ENCODE data around the gene ZNF527. TPM values are rescaled to one million over a fixed set of nuclear protein-coding genes. Genes with fewer than 3 reads are reported as not detected.

ZNF527 gene
- total RNA-seq, 1 experiment from 2014 or later: 4.1 TPM

- H3K36me3 ChIP-seq (ENCODE audit: low read depth, low read length): peaks cover 8% of the 10 kb centered on the region; the same call in 1 of the 2 replicates
- H3K79me2 ChIP-seq (ENCODE audit: low read length): no peaks in the 10 kb centered on the region
- H3K4me2 ChIP-seq (ENCODE audit: low read length): no peak overlapping the region
- H3K9me3 ChIP-seq (ENCODE audit: low read length): peaks cover 27% of the 10 kb centered on the region
- no peak overlapping the region for H3K9ac ChIP-seq (ENCODE audit: low read length)
- no peak overlapping the region for H2AFZ ChIP-seq (ENCODE audit: low read length)
- H3K27me3 ChIP-seq (ENCODE audit: low read length): no peaks in the 10 kb centered on the region
- H3K4me3 ChIP-seq (ENCODE audit: low read length): no peak overlapping the region
- H3K4me1 ChIP-seq (ENCODE audit: insufficient read depth, low read length): no peaks in the 10 kb centered on the region
- POLR2A ChIA-PET (ENCODE audit: unreplicated experiment): no interaction called here
- no peak overlapping the region for H3K27ac ChIP-seq (ENCODE audit: low read length)
- no peaks in the 10 kb centered on the region for H4K20me1 ChIP-seq (ENCODE audit: low read length)
- H3K9me2 ChIP-seq (replicated peaks; ENCODE audit: low read length): no peaks in the 10 kb centered on the region
- TF ChIP-seq CTCF (conservative IDR thresholded peaks at IDR 0.05; ENCODE audit: low read depth, low read length) (no peak), EZH2 (IDR thresholded peaks at IDR 0.05; ENCODE audit: low read length, unreplicated experiment) (no peak)
- CTCF ChIA-PET: no interaction called here
- DNase-seq: no peak
- ATAC-seq: no peak
- no TSS peak for BruUV-seq (replicated peaks)
- intact Hi-C loops (cut with micrococcal nuclease): no loop called here
- H3F3A ChIP-seq (ENCODE audit: low read length, unreplicated experiment): no peaks in the 10 kb centered on the region
These were observed 41.8 kb downstream of the ZNF527 start for GRCh38 chr19:37412700-37413099.

DNA sequence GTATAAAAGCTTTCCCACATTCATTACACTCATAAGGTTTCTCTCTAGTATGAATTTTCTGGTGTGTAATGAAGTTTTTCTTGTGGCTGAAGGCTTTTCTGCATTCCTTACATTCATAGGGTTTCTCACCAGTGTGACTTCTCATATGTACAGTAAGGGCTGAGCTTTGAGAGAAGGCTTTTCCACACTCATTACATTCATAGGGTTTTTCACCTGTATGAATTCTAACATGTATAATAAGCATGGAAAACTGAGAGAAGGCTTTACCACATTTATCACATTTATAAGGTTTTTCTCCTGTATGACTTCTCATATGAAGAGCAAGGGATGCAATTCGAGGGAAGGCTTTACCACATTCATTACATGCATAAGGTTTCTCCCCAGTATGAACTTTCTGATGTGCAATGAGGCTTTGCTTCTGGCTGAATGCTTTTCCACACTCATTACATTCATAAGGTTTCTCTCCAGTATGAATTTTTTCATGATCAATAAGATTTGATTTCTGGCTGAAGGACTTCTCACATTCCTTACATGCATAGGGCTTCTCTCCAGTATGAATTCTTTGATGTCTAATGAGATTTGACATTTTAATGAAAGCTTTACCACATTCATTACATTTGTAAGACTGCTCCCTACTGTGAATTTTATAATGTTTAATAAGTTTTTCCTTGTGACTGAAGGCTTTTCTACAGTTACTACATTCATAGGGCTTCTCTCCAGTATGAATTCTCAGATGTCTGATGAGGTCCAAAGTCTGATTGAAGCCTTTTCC is 42.6 kb downstream of the ZNF527 start:
- Histone ChIP-seq H3K4me1 (ENCODE audit: insufficient read depth, low read length) (no peaks in the 10 kb centered on the region), H2AFZ (ENCODE audit: low read length) (no peak overlapping the region), H4K20me1 (ENCODE audit: low read length) (no peaks in the 10 kb centered on the region), H3K79me2 (ENCODE audit: low read length) (no peaks in the 10 kb centered on the region), H3K27ac (ENCODE audit: low read length) (no peak overlapping the region), H3K36me3 (ENCODE audit: low read depth, low read length) (peaks cover 8% of the 10 kb centered on the region; the same call in 1 of the 2 replicates), H3F3A (ENCODE audit: low read length, unreplicated experiment) (no peaks in the 10 kb centered on the region), H3K4me2 (ENCODE audit: low read length) (no peak overlapping the region), H3K4me3 (ENCODE audit: low read length) (no peak overlapping the region; the same call in 1 of the 2 replicates), H3K9me3 (ENCODE audit: low read length) (peaks cover 27% of the 10 kb centered on the region), H3K27me3 (ENCODE audit: low read length) (no peaks in the 10 kb centered on the region), H3K9ac (ENCODE audit: low read length) (no peak overlapping the region), H3K9me2 (replicated peaks; ENCODE audit: low read length) (no peaks in the 10 kb centered on the region)
- ChIA-PET CTCF (no interaction called here), POLR2A (ENCODE audit: unreplicated experiment) (no interaction called here)
- DNase-seq (no peak), ATAC-seq (no peak)
- intact Hi-C loops (cut with micrococcal nuclease): no loop called here
- no TSS peak for BruUV-seq (replicated peaks)
- no peak for TF ChIP-seq CTCF (conservative IDR thresholded peaks at IDR 0.05; ENCODE audit: low read depth, low read length)
- no peak for TF ChIP-seq EZH2phosphoT487 (IDR thresholded peaks at IDR 0.05; ENCODE audit: borderline replicate concordance, low read length)
- TF ChIP-seq EZH2 (IDR thresholded peaks at IDR 0.05; ENCODE audit: low read length, unreplicated experiment): no peak

Other genes starting within 250 kb of the ZNF527 start
- 0.29 TPM in 1 of 2 replicates, not detected in the other for gene ZNF585A, start 198.4 kb upstream of the ZNF527 start, total RNA-seq (2014; rRNA removed)
- 0.12 and 3.2 TPM in 2 replicates for gene ZNF585B, start 160.6 kb upstream of the ZNF527 start, total RNA-seq (2014; rRNA removed)
- gene ZNF383, start 152.9 kb upstream of the ZNF527 start, total RNA-seq (2014; rRNA removed): 0.58 and 2.5 TPM in 2 replicates
- gene ZNF569, start 96.3 kb downstream of the ZNF527 start, total RNA-seq (2014; rRNA removed): 1.5 and 2.0 TPM in 2 replicates
- 0.07 and 0.63 TPM in 2 replicates for gene ZNF570, start 98.3 kb downstream of the ZNF527 start, total RNA-seq (2014; rRNA removed)
- not detected in 2 replicates for gene ZNF793, start 135.8 kb downstream of the ZNF527 start, total RNA-seq (2014; rRNA removed)
- 0.58 and 1.4 TPM in 2 replicates for gene ZNF571, start 223.7 kb downstream of the ZNF527 start, total RNA-seq (2014; rRNA removed)
- gene ZNF540, start 223.8 kb downstream of the ZNF527 start, total RNA-seq (2014; rRNA removed): 0.22 TPM in 1 of 2 replicates, not detected in the other

Data from PC-3 (cell line).